Fibroblast of lung (primary cell): ENCODE results near the gene HRAS. TPM values are rescaled to one million over a fixed set of nuclear protein-coding genes. Genes with fewer than 3 reads are reported as not detected.

Source experiments
- DNase-seq, 2 donors: peaks; one replicate each; pipeline versions ENCODE4 v3.0.0 to v3.0.0-alpha.2; 2010; ENCODE audit warnings: low read depth in 2 of 2
- H2AFZ ChIP-seq: 2 replicates; pipeline ENCODE4 v1.5.1; 2012; ENCODE audit warnings: low read length, control low read depth, inconsistent platforms
- H3K27ac ChIP-seq: 2 replicates; pipeline ENCODE4 v1.5.1; 2011; ENCODE audit warnings: low read length, control low read depth; ENCODE audit not compliant: insufficient read depth
- H3K27me3 ChIP-seq: 2 replicates; pipeline ENCODE4 v1.5.1; 2011; ENCODE audit warnings: mild to moderate bottlenecking, low read length; ENCODE audit not compliant: control insufficient read depth, insufficient read depth
- H3K36me3 ChIP-seq: 2 replicates; pipeline ENCODE4 v1.5.1; 2011; ENCODE audit warnings: low read length; ENCODE audit not compliant: control insufficient read depth, insufficient read depth
- H3K4me1 ChIP-seq: 2 replicates; pipeline ENCODE4 v1.5.1; 2011; ENCODE audit warnings: low read length; ENCODE audit not compliant: control insufficient read depth, insufficient read depth; ENCODE audit errors: extremely low read depth
- H3K4me2 ChIP-seq: 2 replicates; pipeline ENCODE4 v1.5.1; 2011; ENCODE audit warnings: low read length, control low read depth; ENCODE audit not compliant: insufficient read depth; ENCODE audit errors: extremely low read depth
- H3K4me3 ChIP-seq, 4 experiments: fragments of 200-600 bp in 1 of 4; sonication (generic) in 1 of 4; replicated peaks in 1 of 4; 2 replicates each; pipeline ENCODE4 v1.5.1; 2011 to 2016; ENCODE audit warnings: low read length in 4 of 4, low read depth in 3 of 4, mild to moderate bottlenecking in 3 of 4, control low read depth in 2 of 4, inconsistent platforms in 1 of 4, mixed read lengths in 1 of 4; ENCODE audit not compliant: insufficient read depth in 1 of 4; ENCODE audit errors: control extremely low read depth in 1 of 4
- H3K79me2 ChIP-seq: 2 replicates; pipeline ENCODE4 v1.5.1; 2012; ENCODE audit warnings: mild to moderate bottlenecking, low read length, inconsistent platforms; ENCODE audit not compliant: control insufficient read depth, insufficient read depth
- H3K9ac ChIP-seq: 2 replicates; pipeline ENCODE4 v1.5.1; 2011; ENCODE audit warnings: mild to moderate bottlenecking, low read length, control low read depth; ENCODE audit not compliant: insufficient read depth
- H3K9me3 ChIP-seq: 2 replicates; pipeline ENCODE4 v1.5.1; 2012; ENCODE audit warnings: low read depth, low read length; ENCODE audit not compliant: control insufficient read depth, insufficient read depth
- H4K20me1 ChIP-seq: 2 replicates; pipeline ENCODE4 v1.5.1; 2011; ENCODE audit warnings: low read length; ENCODE audit not compliant: control insufficient read depth, insufficient read depth; ENCODE audit errors: extremely low read depth
- CTCF ChIP-seq, 2 donors: IDR thresholded peaks in 1 of 2; conservative IDR thresholded peaks in 1 of 2; 1 replicate in 1 of 2; 2 replicates in 1 of 2; pipeline ENCODE4 v1.5.1; 2011 to 2012; ENCODE audit warnings: low read length in 2 of 2, control low read depth in 1 of 2, inconsistent platforms in 1 of 2, low read depth in 1 of 2, mild to moderate bottlenecking in 1 of 2
- EZH2 ChIP-seq: IDR thresholded peaks from 2 replicates; pipeline ENCODE4 v1.5.1; 2012; ENCODE audit warnings: low read length, control low read depth, mild to moderate bottlenecking; ENCODE audit errors: missing control alignments
- polyA plus RNA-seq, 2 donors: library from polyadenylated mRNA; depleted of rRNA in 1 of 2; stranded (reverse) in 1 of 2; unstranded in 1 of 2; fragments of >200 nt; gene quantifications; 2 replicates each; pipeline ENCODE4 v1.2.1, GENCODE V29; 2011 to 2012; ENCODE audit warnings: missing spikeins in 1 of 2
- total RNA-seq: library from RNA; depleted of rRNA; stranded (reverse); fragments of >200 nt; gene quantifications from 2 replicates; pipeline ENCODE4 v1.2.1, GENCODE V29; 2014

HRAS gene
- total and polyA plus RNA-seq, 2 donors (not counting 1 experiment from before 2014, with no cell fraction given), result 51.7 to 58.5 TPM

- Histone ChIP-seq H3K4me2 (no peak overlapping the region), H4K20me1 (no peaks in the 10 kb centered on the region), H3K27ac (no peak overlapping the region), H3K9ac (no peak overlapping the region), H3K4me3 (no peak overlapping the region), H3K36me3 (peaks cover 2% of the 10 kb centered on the region), H3K27me3 (no peaks in the 10 kb centered on the region), H2AFZ (no peak overlapping the region), H3K4me1 (no peaks in the 10 kb centered on the region), H3K79me2 (no peaks in the 10 kb centered on the region), H3K9me3 (no peaks in the 10 kb centered on the region)
- DNase-seq, result no peak
- TF ChIP-seq EZH2 (no peak), CTCF (conservative IDR thresholded peaks at IDR 0.05 in 1 of 2, IDR thresholded peaks at IDR 0.05 in 1 of 2; ENCODE audit: low read depth in 1 of 2, low read length in 2 of 2) (no peak)
Measured at GRCh38 chr11:512761-513595, 22.4 kb downstream of the HRAS start.

- Histone ChIP-seq H2AFZ (no peak overlapping the region), H3K4me3 (no peak overlapping the region), H3K9me3 (no peaks in the 10 kb centered on the region), H4K20me1 (no peaks in the 10 kb centered on the region), H3K4me2 (no peak overlapping the region), H3K36me3 (peaks cover 2% of the 10 kb centered on the region), H3K27me3 (no peaks in the 10 kb centered on the region), H3K4me1 (peaks cover 10% of the 10 kb centered on the region), H3K27ac (no peak overlapping the region), H3K79me2 (peaks cover 21% of the 10 kb centered on the region), H3K9ac (no peak overlapping the region)
- no peak for DNase-seq
- TF ChIP-seq EZH2 (no peak), CTCF (conservative IDR thresholded peaks at IDR 0.05 in 1 of 2, IDR thresholded peaks at IDR 0.05 in 1 of 2; ENCODE audit: low read depth in 1 of 2, low read length in 2 of 2) (no peak)
Measured at GRCh38 chr11:508956-509355, 26.4 kb downstream of the HRAS start.

DNA sequence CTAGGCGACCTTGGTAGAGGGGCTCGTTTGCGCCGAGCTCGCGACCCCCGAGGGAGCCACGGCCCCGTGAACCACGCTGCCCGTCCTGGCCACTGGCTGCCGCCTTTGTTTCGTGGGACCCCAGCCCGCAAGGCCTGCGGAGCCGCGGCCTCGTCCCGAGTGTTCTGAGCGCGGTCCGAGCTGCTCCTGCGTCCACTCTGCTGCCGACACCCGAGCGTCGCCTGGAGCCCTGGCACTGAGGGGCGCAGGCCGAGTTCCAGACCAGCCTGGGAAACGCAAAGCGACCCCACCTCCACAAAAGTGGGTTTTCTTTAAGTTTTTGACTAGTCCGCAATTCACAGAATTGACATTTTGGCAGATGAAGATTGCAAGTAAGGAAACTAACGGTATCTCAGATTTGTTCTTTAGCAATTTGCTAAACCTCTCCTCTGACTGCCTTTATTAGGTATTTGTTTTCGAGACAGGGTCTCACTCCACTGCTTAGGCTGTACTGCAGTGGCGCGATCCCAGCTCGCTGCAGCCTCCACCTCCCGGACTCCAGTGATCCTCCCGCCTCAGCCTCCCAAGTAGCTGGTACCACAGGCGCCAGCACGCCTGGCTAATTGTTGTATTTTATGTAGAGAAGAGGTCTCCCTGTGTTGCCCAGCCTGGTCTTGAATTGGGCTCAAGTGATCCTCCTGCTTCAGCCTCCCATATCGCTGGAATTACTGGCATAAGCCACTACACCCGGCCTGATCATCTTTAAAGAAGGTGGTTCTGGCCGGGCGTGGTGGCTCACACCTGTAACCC, 27.5 kb downstream of the HRAS start:
- DNase-seq, result no peak

More for the DNA sequence above, 27.5 kb downstream of the HRAS start:
- Histone ChIP-seq H3K79me2 (peaks cover 30% of the 10 kb centered on the region), H3K4me1 (peaks cover 13% of the 10 kb centered on the region), H3K4me2 (peak overlapping the region; percentile 71), H4K20me1 (no peaks in the 10 kb centered on the region), H3K27me3 (no peaks in the 10 kb centered on the region), H3K9me3 (no peaks in the 10 kb centered on the region), H3K27ac (peak overlapping the region; percentile 85), H2AFZ (no peak overlapping the region), H3K9ac (peak overlapping the region; percentile 83), H3K36me3 (peaks cover 2% of the 10 kb centered on the region), H3K4me3 (peak overlapping the region; percentile 60 to 78 (median 68))
- TF ChIP-seq CTCF (conservative IDR thresholded peaks at IDR 0.05 in 1 of 2, IDR thresholded peaks at IDR 0.05 in 1 of 2; ENCODE audit: low read depth in 1 of 2, low read length in 2 of 2) (no peak), EZH2 (no peak)
